ENCODE measurements around the gene CERS1.

DNA sequence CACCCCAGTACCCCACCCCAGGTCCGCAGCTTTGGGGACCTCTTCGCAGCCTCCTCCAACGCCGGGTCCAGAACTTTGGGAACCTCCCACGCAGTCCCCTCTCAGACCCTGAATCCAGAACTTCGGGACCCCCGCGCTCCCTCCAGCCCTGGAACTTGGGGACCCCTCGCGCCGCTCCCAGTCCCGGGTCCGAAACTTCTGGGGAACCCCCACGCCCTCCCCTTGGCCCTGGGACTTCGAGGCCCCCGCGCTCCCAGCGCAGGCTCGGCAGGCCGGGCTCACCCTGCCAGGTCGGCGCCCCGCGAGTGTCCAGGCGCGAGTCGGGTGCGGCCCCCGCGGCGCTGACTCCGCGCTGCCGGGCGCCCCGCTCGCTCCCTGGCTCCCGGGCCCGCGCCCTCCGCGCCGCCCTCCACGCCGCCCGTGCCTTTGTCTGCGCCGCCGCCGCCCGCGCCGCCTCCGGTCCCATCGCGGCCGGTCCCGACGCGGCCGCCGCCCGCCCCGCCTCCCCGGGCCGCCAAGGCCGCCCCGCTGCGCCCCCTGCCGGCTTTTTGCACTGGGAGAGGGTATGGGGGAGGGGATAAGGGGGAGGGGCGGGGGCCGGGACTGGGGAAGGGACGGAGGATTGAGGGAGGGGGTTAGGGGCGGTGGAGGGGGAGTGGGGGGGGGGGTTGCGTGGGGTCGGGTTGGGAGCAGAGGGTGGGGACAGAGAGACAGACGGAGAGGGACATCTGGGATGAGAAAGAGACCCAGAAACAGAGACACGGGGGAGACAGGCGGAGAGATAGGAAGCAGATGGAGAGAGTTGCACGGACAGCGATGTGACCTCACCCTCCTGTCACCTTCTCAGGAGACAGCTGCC lies 45.0 kb upstream of the CERS1 start, which contains the start of gene HOMER3:
- no peak for TF ChIP-seq POLR2A (IDR thresholded peaks at IDR 0.05; ENCODE audit: low read depth, low read length)
- TF ChIP-seq POLR2AphosphoS5 (IDR thresholded peaks at IDR 0.05; ENCODE audit: low read depth, low read length) = no peak
- TF ChIP-seq TAF1 (IDR thresholded peaks at IDR 0.05; ENCODE audit: borderline replicate concordance, low read depth, low read length) = no peak
